Thoracic aorta (tissue), 2 donors: Measurements from ENCODE around the gene GDI1. TPM values are rescaled to one million over a fixed set of nuclear protein-coding genes. Genes with fewer than 3 reads are reported as not detected.

Source experiments
- ATAC-seq: fragments of 150-250 bp; one replicate; pipeline ENCODE4 v1.8.0; 2017; ENCODE audit warnings: low read depth; ENCODE audit not compliant: insufficient number of reproducible peaks, low FRiP score
- DNase-seq: peaks from one replicate; pipeline ENCODE4 v3.0.0-alpha.2; 2020; ENCODE audit warnings: low spot score
- H3K27ac ChIP-seq, 2 donors: fragments of 200-600 bp; sonication (generic); 1 replicate in 1 of 2; 2 replicates in 1 of 2; pipeline ENCODE4 v1.5.1; 2016; ENCODE audit warnings: mild to moderate bottlenecking in 2 of 2, moderate library complexity in 2 of 2
- H3K27me3 ChIP-seq: fragments of 200-600 bp; sonication (generic); replicated peaks from 2 replicates; pipeline ENCODE4 v1.6.0; 2016; ENCODE audit warnings: mild to moderate bottlenecking; ENCODE audit not compliant: insufficient read depth
- H3K36me3 ChIP-seq: fragments of 200-600 bp; sonication (generic); one replicate; pipeline ENCODE4 v1.5.1; 2016
- H3K4me1 ChIP-seq, 2 donors: fragments of 200-600 bp; sonication (generic); 1 replicate in 1 of 2; 2 replicates in 1 of 2; pipeline versions ENCODE4 v1.5.1 to v1.6.0; 2016; ENCODE audit warnings: low read depth in 2 of 2, mild to moderate bottlenecking in 1 of 2; ENCODE audit not compliant: control insufficient read depth in 1 of 2
- H3K4me3 ChIP-seq: fragments of 200-600 bp; sonication (generic); 2 replicates; pipeline ENCODE4 v1.5.1; 2016; ENCODE audit warnings: mild to moderate bottlenecking
- H3K9me3 ChIP-seq: fragments of 200-600 bp; sonication (generic); 2 replicates; pipeline ENCODE4 v1.5.1; 2016
- CTCF ChIP-seq: fragments of 200-600 bp; sonication (generic); IDR thresholded peaks from one replicate; pipeline ENCODE4 v1.5.1; 2019; ENCODE audit warnings: antibody characterized with exemption
- total RNA-seq, 2 donors: library from RNA; depleted of rRNA; stranded (reverse); fragments of >200 nt; gene quantifications; one replicate each; pipeline versions ENCODE4 v1.1.0 to v1.2.3, GENCODE V29; 2016

Gene GDI1
- total RNA-seq, 2 donors from 2014 or later: 99.4 to 151 TPM

GRCh38 chrX:154428176-154429171, 8.5 kb upstream of the GDI1 start, which contains the start of gene ATP6AP1:
Gene ATP6AP1 (plus strand): TSS chrX:154428677. CDS start chrX:154428693, 16 bp downstream.
- peak; percentile 77 for ATAC-seq
- no peaks in the 10 kb centered on the region for H3K9me3 ChIP-seq
- no peaks in the 10 kb centered on the region for H3K27me3 ChIP-seq
- H3K4me3 ChIP-seq: peak within 1 kb of the TSS; percentile 85
- H3K36me3 ChIP-seq: no peaks in the 10 kb centered on the region
- TF ChIP-seq CTCF: no peak
- peak; percentile 68 for DNase-seq
- peak within 1 kb of the TSS; percentile 38 to 67 for H3K27ac ChIP-seq
- H3K4me1 ChIP-seq: peaks cover 5 to 27% of the 10 kb centered on the region in 2 donors

- Histone ChIP-seq H3K4me1 (peaks cover 5 to 27% of the 10 kb centered on the region in 2 donors), H3K36me3 (no peaks in the 10 kb centered on the region), H3K4me3 (peak overlapping the region; percentile 85), H3K27me3 (no peaks in the 10 kb centered on the region), H3K9me3 (no peaks in the 10 kb centered on the region), H3K27ac (no peak overlapping the region)
- DNase-seq (no peak), ATAC-seq (no peak)
- no peak for TF ChIP-seq CTCF
Observed at GRCh38 chrX:154429711-154430110, 7.2 kb upstream of the GDI1 start.

GRCh38 chrX:154430479-154430878, 6.5 kb upstream of the GDI1 start:
- TF ChIP-seq CTCF: no peak
- ATAC-seq (no peak), DNase-seq (no peak)
- H3K27ac ChIP-seq: peak overlapping the region in 1 of 2 donors; percentile 30
- H3K36me3 ChIP-seq: no peaks in the 10 kb centered on the region
- no peaks in the 10 kb centered on the region for H3K27me3 ChIP-seq
- no peaks in the 10 kb centered on the region for H3K9me3 ChIP-seq
- H3K4me3 ChIP-seq: no peak overlapping the region
- peaks cover 5 to 27% of the 10 kb centered on the region in 2 donors for H3K4me1 ChIP-seq

GRCh38 chrX:154430916-154431315, 6.0 kb upstream of the GDI1 start:
- ATAC-seq (no peak), DNase-seq (no peak)
- Histone ChIP-seq H3K4me1 (peaks cover 5 to 27% of the 10 kb centered on the region in 2 donors), H3K36me3 (no peaks in the 10 kb centered on the region), H3K4me3 (no peak overlapping the region), H3K27ac (peak overlapping the region in 1 of 2 donors; percentile 30), H3K27me3 (no peaks in the 10 kb centered on the region), H3K9me3 (no peaks in the 10 kb centered on the region)
- TF ChIP-seq CTCF: no peak

GRCh38 chrX:154431341-154431740, 5.6 kb upstream of the GDI1 start:
- peak overlapping the region in 1 of 2 donors; percentile 30 for H3K27ac ChIP-seq
- no peaks in the 10 kb centered on the region for H3K36me3 ChIP-seq
- no peak overlapping the region for H3K4me3 ChIP-seq
- H3K27me3 ChIP-seq: no peaks in the 10 kb centered on the region
- DNase-seq (no peak), ATAC-seq (no peak)
- TF ChIP-seq CTCF: no peak
- peaks cover 5 to 27% of the 10 kb centered on the region in 2 donors for H3K4me1 ChIP-seq
- H3K9me3 ChIP-seq: no peaks in the 10 kb centered on the region
